ENCODE measurements around the gene KIF5C.

Gene KIF5C

GRCh38 chr2:149041482-149041881, 166.5 kb downstream of the KIF5C start:
- DNase-seq (ENCODE audit: low read depth in 2 of 2), result no peak

- DNase-seq (ENCODE audit: low read depth in 2 of 2), result no peak
Observed at GRCh38 chr2:149042881-149043280, 167.9 kb downstream of the KIF5C start.

- DNase-seq (ENCODE audit: low read depth in 2 of 2), result no peak
Observed at GRCh38 chr2:149044500-149044899, 169.5 kb downstream of the KIF5C start.

GRCh38 chr2:149047118-149047517, 172.1 kb downstream of the KIF5C start:
- no peak for DNase-seq (ENCODE audit: low read depth in 2 of 2)

- no peak for DNase-seq (ENCODE audit: low read depth in 2 of 2)
Observed at GRCh38 chr2:149049142-149049541, 174.1 kb downstream of the KIF5C start.

- DNase-seq (ENCODE audit: low read depth in 2 of 2), result no peak
Observed at GRCh38 chr2:149050188-149050587, 175.2 kb downstream of the KIF5C start.

GRCh38 chr2:149055751-149056150, 180.7 kb downstream of the KIF5C start:
- no peak for DNase-seq (ENCODE audit: low read depth in 2 of 2)

GRCh38 chr2:149056541-149057255, 181.7 kb downstream of the KIF5C start:
- no peak for DNase-seq (ENCODE audit: low read depth in 2 of 2)

- DNase-seq (ENCODE audit: low read depth in 2 of 2), result no peak
Observed at GRCh38 chr2:149057401-149057800, 182.4 kb downstream of the KIF5C start.

GRCh38 chr2:149058936-149059335, 183.9 kb downstream of the KIF5C start:
- DNase-seq (ENCODE audit: low read depth in 2 of 2), result no peak

- no peak for DNase-seq (ENCODE audit: low read depth in 2 of 2)
Observed at GRCh38 chr2:149059822-149060221, 184.8 kb downstream of the KIF5C start.

- DNase-seq (ENCODE audit: low read depth in 2 of 2), result no peak
Observed at GRCh38 chr2:149061133-149061745, 186.2 kb downstream of the KIF5C start.

- DNase-seq (ENCODE audit: low read depth in 2 of 2), result no peak
Observed at GRCh38 chr2:149062531-149062930, 187.5 kb downstream of the KIF5C start.

GRCh38 chr2:149063177-149063576, 188.2 kb downstream of the KIF5C start:
- no peak for DNase-seq (ENCODE audit: low read depth in 2 of 2)

- DNase-seq (ENCODE audit: low read depth in 2 of 2), result no peak
Observed at GRCh38 chr2:149064365-149064841, 189.4 kb downstream of the KIF5C start.

- no peak for DNase-seq (ENCODE audit: low read depth in 2 of 2)
Observed at GRCh38 chr2:149064856-149065630, 190.0 kb downstream of the KIF5C start.

GRCh38 chr2:149068225-149068995, 193.4 kb downstream of the KIF5C start:
- no peak for DNase-seq (ENCODE audit: low read depth in 2 of 2)

- no peak for DNase-seq (ENCODE audit: low read depth in 2 of 2)
Observed at GRCh38 chr2:149068996-149069888, 194.2 kb downstream of the KIF5C start.

GRCh38 chr2:149070681-149071320, 195.8 kb downstream of the KIF5C start:
- DNase-seq (ENCODE audit: low read depth in 2 of 2), result no peak

GRCh38 chr2:149075105-149075504, 200.1 kb downstream of the KIF5C start:
- no peak for DNase-seq (ENCODE audit: low read depth in 2 of 2)

Measured in stimulated activated CD4-positive, alpha-beta T cell treated with anti-CD3 and anti-CD28 coated beads, Interleukin-15, amount 100 ng/mL, for 48 hours (primary cell).